ENCODE measurements around the gene GM2A.

- TF ChIP-seq POLR2AphosphoS5 (IDR thresholded peaks at IDR 0.05; ENCODE audit: borderline replicate concordance, low read depth, low read length) (no peak), EZH2 (IDR thresholded peaks at IDR 0.05) (no peak)
These were observed 5.2 kb downstream of the GM2A start for GRCh38 chr5:151258201-151258611.
